Endothelial cell of umbilical vein (primary cell): ENCODE measurements around the gene MAML3.

Experiments
- CTCF ChIP-seq, 2 donors: IDR thresholded peaks; 1 replicate in 1 of 2; 2 replicates in 1 of 2; pipeline ENCODE4 v1.5.1; 2011; ENCODE audit warnings: low read length in 2 of 2, mild to moderate bottlenecking in 2 of 2, moderate library complexity in 2 of 2, control low read depth in 1 of 2, inconsistent platforms in 1 of 2, low read depth in 1 of 2; ENCODE audit not compliant: insufficient read depth in 1 of 2; ENCODE audit errors: extremely low read depth in 1 of 2
- EZH2 ChIP-seq: IDR thresholded peaks from 2 replicates; pipeline ENCODE4 v1.6.1; 2012; ENCODE audit warnings: borderline replicate concordance, low read depth, mild to moderate bottlenecking, moderate library complexity, low read length, inconsistent platforms; ENCODE audit not compliant: severe bottlenecking
- FOS ChIP-seq: IDR thresholded peaks from 2 replicates; pipeline ENCODE4 v1.6.1; 2011; ENCODE audit warnings: mild to moderate bottlenecking, low read length, moderate library complexity, borderline replicate concordance; ENCODE audit not compliant: insufficient read depth
- POLR2A ChIP-seq: IDR thresholded peaks from 2 replicates; pipeline ENCODE4 v1.6.1; 2012; ENCODE audit warnings: low read depth, mild to moderate bottlenecking, control low read depth, low read length
- POLR2AphosphoS5 ChIP-seq: IDR thresholded peaks from 2 replicates; pipeline ENCODE4 v1.6.1; 2012; ENCODE audit warnings: low read depth, mild to moderate bottlenecking, control low read depth, low read length, moderate library complexity; ENCODE audit not compliant: insufficient read depth

- TF ChIP-seq CTCF (IDR thresholded peaks at IDR 0.05; ENCODE audit: extremely low read depth in 1 of 2, insufficient read depth in 1 of 2, low read depth in 1 of 2, low read length in 2 of 2) (no peak), EZH2 (no peak), POLR2A (no peak), FOS (no peak), POLR2AphosphoS5 (no peak)
Measured at GRCh38 chr4:140068271-140068670, 85.7 kb downstream of the MAML3 start.
